Frontal cortex (tissue), 4 donors: ENCODE data around the gene ALDH7A1. TPM values are rescaled to one million over a fixed set of nuclear protein-coding genes. Genes with fewer than 3 reads are reported as not detected.

Experiments used
- DNase-seq, 2 donors: peaks; one replicate each; pipeline ENCODE4 v3.0.0; 2012; ENCODE audit warnings: low spot score in 2 of 2
- FAIRE-seq: peaks from 2 replicates; lab custom pipeline; 2012; peaks lifted over from hg19 to GRCh38; lab: Jason Lieb, UNC
- small RNA-seq: library from RNA; depleted of rRNA; stranded (forward); fragments of <200 nt; gene quantifications from one replicate; pipeline ENCODE3, GENCODE V24; 2014
- total RNA-seq: library from RNA; depleted of rRNA; stranded (reverse); fragments of >200 nt; gene quantifications from one replicate; pipeline ENCODE4 v1.2.3, GENCODE V29; 2014
- donor health status: control.
- donor health status: control.
- donor health status: control.

Gene ALDH7A1
- total RNA-seq, 1 donor from 2014 or later = 38.3 TPM

DNA sequence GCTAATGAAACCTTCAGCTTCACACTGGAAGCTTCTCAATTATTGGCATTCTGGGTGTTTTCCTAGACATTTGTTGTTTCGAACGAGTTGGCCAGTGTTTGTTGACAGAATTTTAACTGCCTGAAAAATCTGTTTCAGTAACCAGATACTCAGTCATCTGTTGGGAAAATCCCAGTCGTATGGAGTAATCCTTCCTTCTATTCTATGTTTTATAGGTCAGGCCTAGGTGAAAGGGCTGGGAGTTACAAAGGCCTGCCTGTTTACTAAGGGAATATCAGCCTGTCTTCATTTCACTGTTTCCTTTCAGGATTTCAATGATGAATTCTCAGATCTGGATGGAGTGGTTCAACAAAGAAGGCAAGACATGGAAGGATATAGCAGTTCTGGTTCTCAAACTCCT is 111.9 kb downstream of the ALDH7A1 start:
- FAIRE-seq (no peak), DNase-seq (no peak)

DNA sequence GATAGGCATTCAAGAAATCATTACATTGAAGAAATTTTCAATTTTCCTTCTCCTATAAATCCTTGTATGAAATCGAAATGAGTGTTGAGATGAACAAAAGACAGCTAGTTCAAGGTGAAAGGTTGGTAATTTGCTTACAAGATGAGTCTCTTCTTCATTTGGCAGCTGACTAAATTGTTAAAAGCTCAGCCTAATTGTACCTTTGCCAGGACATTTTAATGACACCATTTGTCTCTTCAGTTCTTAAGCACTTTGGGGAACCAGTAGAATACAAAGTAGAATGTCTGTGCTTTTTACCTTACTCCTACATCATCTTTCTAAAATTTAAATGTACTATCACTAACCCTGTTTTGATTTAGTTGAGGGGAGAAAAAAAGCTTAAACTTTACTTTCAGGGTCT is 112.4 kb downstream of the ALDH7A1 start:
- DNase-seq (no peak), FAIRE-seq (no peak)

DNA sequence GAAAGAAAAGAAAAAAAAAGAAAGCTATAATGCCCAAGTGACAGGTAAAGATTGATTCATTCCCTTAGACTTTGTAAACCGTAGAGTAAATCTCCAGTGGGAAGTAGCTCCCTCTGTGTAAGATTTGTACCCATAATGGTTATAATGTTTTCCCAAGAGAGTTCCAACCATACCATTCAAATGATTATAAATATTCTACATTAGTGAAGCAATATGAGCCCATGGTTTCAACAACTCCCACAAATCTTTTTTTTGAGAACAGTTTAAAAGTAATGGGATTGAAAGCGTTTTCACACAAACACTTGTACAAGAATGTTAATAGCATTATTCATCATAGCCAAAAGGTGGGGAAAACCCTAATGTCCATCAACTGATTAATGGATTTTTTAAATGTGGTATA is 113.8 kb downstream of the ALDH7A1 start:
- no peak for DNase-seq
- FAIRE-seq = no peak

Small RNAs within 50 kb of the gene (small RNA-seq; reads per million reads assigned to genes)
- not detected for gene RNU6-290P

Other genes starting within 250 kb of the ALDH7A1 start
- 6.5 TPM for gene GRAMD2B, start 171.8 kb downstream of the ALDH7A1 start, total RNA-seq
- 96.6 TPM for gene PHAX, start 5.7 kb upstream of the ALDH7A1 start, total RNA-seq
- gene LMNB1, start 181.9 kb upstream of the ALDH7A1 start, total RNA-seq = 84.4 TPM